GM19463 (cell line): Measurements from ENCODE around the gene FIZ1.

Source experiments
- ATAC-seq: cut with Tn5 transposase; IDR thresholded peaks from one replicate; pipeline ENCODE4 v1.9.1; 2021; ENCODE audit warnings: mild to moderate bottlenecking, moderate library complexity; ENCODE audit not compliant: unreplicated experiment

FIZ1 gene

GRCh38 chr19:55599468-55599841 is at the start of gene FIZ1:
Gene FIZ1, minus strand, starts transcription at chr19:55599517. Its CDS starts 1,652 bp downstream, at chr19:55597865.
- peak; percentile 54 for ATAC-seq

- ATAC-seq: no peak
These were observed 49.4 kb upstream of the FIZ1 start for GRCh38 chr19:55648585-55649267.

DNA sequence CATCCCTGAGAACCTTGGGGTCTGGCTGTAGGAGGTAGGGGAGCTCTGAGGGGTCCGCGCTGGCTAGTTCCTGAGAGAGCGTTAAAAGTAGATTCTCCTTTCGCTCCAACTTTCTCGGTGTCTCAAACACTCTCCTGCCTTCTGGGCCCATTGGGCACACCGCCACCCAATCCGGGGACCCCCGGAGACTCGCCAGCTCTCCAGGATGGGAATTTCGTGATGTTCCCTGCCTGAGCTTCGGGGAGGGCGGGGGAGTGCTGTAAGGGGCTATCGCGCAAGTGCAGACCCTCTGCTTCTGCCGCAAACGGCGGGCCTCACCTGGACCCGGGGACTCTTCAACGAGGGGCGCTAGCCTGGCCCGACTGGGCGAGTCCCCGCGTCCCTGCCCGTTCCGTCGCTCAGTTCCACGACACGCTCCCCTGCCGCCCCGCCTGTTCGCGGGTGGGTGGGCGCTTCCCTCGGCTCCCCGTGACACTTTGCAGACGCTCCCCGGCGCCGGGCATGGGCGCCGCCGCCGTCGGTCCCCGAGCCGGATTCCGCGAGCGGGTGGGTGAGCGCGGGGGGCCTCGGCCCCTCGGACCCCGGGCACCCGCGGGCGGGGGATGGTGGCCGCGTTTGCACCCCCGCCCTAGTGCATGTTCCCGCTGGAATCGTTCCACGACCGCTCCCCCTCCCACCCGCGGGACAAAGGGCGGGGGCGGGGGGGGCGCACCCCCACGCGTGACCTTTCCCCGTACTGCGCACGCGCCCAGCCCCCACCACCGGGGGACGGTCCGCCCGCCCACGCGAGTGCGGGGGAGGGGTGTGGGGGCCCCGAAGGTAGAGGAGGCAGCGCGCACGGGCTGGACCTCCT is 48.6 kb upstream of the FIZ1 start, which contains the start of gene CCDC106:
TSS of gene CCDC106 (plus strand) at position 481 of the 853 bp plus-strand sequence. CDS start 835 bp downstream, outside the sequence.
- ATAC-seq: peak; percentile 36

- no peak for ATAC-seq
These were observed 47.8 kb upstream of the FIZ1 start for GRCh38 chr19:55646889-55647731.

GRCh38 chr19:55645512-55645881 is 46.2 kb upstream of the FIZ1 start:
- no peak for ATAC-seq

GRCh38 chr19:55644842-55645511 is 45.7 kb upstream of the FIZ1 start:
- ATAC-seq: no peak

DNA sequence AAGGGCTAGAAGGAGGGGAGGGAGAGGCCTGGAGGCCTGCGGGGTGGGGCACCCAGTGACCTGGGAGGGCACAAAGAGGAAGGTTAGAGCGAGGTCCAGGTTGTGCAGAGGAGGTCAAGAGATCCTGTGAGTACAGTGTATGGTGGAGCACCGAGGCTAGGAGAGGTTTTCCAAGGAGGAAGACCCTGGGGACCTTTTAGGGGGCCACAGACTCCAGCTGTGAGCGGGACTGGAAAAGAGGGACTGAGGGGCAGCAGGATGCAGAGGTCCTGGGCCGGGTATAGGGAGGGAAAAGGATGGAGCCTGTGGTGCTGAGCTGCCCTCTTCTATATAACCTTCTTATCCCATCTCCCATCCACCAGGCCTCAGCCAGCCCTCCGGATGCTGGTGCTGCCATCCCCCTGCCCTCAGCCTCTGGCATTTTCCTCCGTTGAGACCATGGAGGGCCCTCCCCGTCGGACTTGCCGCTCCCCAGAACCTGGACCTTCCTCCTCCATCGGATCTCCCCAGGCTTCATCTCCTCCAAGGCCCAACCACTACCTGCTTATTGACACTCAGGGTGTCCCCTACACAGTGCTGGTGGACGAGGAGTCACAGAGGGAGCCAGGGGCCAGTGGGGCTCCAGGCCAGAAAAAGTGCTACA is 45.0 kb upstream of the FIZ1 start:
- ATAC-seq: no peak

- no peak for ATAC-seq
These were observed 44.5 kb upstream of the FIZ1 start for GRCh38 chr19:55643887-55644176.

DNA sequence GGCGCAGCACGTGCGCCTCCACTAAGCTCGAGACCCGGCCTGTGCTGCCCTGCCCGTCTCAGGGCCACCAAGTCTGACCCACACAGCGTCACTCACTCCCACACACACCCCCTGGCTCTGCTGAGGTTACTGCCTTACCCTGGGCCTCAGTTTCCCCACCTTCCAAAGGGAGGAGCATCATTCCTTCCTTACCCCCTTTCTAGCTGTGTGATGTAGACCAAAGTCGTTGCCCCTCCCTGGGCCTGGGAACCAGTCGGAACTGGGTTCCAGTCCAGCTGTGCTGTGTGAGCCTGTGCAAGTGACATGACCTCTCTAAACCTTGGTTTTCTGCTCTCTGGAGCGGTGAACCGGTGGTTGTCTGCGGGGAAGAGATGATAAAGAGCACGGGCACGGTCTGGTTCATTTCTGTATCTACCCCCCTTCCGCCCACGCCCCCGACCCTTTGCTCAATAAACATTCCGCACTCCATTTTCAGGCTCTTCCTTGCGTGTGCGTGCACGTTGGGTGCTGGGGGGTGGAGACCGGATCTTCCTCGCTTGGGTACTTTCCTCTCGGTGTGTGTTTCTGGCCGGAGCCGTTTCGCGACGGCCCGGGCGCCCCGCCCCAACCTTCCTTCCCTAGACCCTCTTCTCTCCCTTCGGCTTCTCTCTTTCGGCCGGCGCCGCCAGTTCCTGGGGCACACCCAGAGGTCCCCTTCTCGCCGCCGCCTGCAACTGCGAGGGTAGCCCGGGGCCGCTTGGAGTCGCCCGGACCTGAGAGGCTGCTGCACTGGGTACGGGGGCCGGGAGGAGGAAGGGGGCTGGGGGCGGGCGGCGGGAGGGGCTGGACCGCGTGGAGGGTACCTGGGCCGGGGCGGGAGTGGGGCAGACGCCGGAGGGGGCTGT is 43.9 kb upstream of the FIZ1 start, which contains the start of gene ZNF581:
TSS of gene ZNF581 (plus strand) at position 647 of the 884 bp plus-strand sequence. CDS start 923 bp downstream, outside the sequence.
- peak; percentile 39 for ATAC-seq

DNA sequence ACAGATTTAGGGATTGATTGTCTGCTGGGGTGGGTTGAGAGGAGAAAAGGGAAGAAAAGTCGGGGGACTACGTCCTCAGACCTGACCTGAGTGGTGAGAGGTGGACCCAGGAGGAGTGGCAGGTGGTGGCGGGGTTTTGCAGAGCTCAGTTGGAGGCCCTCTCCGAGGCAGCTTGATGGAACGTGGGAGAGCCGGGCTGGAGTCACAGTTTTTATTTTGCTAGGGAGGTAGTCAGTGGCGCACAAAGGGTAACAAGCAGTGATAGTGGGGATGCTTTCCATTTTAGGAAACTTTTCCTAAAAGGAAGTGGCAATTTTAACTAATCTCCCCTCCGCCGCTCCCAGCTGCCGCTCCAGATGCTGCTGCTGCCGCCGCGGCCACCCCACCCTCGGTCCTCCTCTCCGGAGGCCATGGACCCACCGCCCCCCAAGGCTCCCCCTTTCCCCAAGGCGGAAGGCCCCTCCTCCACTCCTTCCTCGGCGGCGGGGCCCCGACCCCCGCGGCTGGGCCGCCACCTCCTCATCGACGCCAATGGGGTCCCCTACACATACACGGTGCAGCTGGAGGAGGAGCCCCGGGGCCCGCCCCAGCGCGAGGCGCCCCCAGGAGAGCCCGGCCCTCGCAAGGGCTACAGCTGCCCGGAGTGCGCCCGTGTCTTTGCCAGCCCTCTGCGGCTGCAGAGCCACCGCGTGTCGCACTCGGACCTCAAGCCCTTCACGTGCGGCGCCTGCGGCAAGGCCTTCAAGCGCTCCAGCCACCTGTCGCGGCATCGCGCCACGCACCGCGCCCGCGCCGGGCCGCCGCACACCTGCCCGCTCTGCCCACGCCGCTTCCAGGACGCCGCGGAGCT is 43.1 kb upstream of the FIZ1 start:
- peak; percentile 1 for ATAC-seq

- ATAC-seq: no peak
These were observed 42.3 kb upstream of the FIZ1 start for GRCh38 chr19:55641426-55642152.

GRCh38 chr19:55640577-55641425 is 41.5 kb upstream of the FIZ1 start, which contains the start of gene ZNF580:
Gene ZNF580, plus strand, starts transcription at chr19:55641002. Its CDS starts 1,507 bp downstream, at chr19:55642509.
- no peak for ATAC-seq

- ATAC-seq: no peak
These were observed 40.8 kb upstream of the FIZ1 start for GRCh38 chr19:55640043-55640576.

GRCh38 chr19:55638864-55639359 is 39.6 kb upstream of the FIZ1 start:
- ATAC-seq: no peak

DNA sequence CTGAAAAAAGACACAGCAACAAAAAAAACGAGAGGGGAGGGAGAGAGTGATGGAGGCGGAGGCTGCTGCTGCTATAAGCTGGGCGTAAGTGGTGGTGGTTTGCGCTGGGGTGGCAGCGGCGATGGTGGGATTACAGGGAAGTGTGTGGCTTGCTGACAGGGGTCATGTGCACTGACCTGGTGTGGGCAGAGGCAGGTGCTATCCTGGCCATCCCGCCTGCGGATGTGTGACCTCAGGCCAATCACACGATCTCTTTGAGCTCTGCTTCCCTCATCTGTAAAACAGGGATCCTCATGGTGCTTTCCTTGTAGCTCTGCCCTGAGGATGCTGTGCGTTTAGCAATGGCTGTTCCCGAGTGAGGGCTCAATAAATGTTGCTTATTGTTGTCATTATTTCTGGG is 38.2 kb upstream of the FIZ1 start:
- no peak for ATAC-seq

GRCh38 chr19:55636723-55637122 is 37.4 kb upstream of the FIZ1 start:
- ATAC-seq: no peak
